Anterior cingulate cortex (tissue), 58 donors: Measurements from ENCODE around the gene RRP8.

ENCODE experiments used
- DNase-seq, 58 donors: peaks; one replicate each; lab custom pipeline; 2025; lab: John Stamatoyannopoulos, UW

RRP8 gene

DNA sequence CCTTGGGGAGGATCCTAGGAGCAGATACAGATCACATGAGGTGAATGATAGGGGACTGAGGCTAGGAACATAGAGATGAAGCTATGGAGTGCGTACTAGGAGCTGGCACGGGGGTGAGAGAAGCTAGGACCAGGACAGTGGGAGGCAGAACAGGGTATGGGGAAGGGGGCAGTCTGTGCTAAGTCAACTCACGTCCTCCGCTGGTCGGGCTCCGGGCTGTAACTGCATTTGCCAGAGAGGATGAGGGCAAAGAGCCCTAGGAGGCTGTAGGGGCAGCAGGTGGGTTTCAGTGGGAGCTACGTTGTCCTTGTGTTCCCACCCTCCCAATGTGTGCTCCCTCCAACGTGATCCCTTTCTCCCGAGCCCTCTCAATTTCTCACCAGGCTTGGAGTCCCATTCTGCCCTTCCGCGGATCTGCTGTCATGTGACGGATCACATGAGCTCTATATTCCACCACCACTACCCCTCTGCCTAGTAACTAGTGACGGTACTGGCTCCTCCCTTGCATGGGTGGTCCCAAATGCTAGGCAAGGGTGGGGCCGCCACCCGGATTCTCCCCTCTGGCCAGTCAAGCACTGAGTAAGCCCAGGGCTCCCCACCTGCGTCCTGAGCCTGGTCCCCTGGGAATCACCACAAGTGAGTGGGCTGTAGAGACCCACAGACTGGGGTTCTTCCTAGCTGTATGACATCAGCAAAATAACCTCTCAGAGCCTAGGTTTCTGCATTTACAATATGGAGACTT is 15.8 kb upstream of the RRP8 start, which contains the start of gene TPP1:
TSS of gene TPP1 (minus strand) at position 419 of the 742 bp plus-strand sequence. CDS start at position 397, 22 bp downstream.
- DNase-seq: peak; percentile 59 to 98 (median 92)

DNA sequence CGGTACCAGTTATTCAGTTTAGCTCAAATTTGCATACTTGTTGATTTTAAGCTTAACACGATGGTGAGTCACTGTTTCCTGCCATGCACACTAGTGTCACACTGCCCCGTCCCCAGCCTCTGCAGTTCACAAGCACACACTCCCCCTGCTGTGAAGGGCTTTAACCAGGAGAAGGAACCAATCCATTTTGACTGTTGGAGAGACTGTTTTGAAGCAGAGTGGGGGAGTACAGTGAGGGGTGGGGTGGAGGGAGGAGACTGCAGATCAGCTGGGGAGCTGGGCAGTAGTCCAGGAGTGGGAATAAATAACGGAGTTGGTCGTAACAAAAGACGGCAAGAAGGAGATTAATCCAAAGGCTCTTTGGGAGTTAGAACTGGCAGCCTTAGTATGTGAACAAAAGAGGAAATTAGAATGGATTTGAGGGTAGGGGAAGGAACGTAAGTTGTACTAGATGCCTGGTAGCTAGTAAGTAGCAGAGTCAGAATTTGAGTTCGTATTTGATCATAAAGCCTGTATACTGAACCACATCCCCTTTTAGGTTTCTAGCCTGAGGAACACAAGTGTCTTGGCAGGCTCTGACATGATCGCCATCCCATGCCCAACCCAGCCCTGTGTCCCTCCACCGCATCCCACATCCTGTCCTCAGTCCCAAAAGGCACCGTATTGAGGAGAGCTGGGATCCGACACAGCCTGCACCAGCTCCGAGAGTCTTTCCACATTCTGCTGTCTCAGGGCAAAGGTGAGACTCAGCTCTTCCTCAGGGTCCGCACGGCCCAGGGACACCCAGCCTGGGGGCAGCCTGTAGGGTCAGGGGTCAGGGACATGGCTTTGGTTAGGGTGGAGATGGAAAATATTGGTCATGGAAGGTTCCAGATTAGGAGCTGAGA is 14.9 kb upstream of the RRP8 start:
- DNase-seq: peak in 54 of 58 donors; percentile 17 to 82 (median 56)

DNA sequence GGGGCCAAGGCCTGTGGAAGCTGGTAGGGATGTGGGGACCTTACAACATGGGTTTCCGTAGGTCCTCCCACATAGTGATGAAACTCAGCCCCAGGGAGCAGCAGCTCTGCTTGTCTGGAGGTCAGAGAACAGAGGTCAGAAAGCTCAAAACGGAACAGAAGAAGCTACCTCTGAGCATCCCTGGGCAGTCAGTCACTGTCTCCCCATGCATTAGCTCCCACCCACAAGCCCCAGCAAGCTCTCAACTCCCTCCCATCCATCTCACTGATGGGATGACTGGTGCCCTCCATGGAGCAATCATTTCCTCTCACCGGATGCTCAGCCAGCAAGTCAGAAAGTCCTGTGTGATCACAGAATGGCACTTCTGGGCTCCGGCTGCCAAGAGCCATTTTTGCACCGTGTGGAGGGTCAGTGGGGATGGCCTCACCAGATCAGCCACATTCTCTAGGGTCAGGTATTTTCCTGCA is 13.9 kb upstream of the RRP8 start:
- no peak for DNase-seq

DNA sequence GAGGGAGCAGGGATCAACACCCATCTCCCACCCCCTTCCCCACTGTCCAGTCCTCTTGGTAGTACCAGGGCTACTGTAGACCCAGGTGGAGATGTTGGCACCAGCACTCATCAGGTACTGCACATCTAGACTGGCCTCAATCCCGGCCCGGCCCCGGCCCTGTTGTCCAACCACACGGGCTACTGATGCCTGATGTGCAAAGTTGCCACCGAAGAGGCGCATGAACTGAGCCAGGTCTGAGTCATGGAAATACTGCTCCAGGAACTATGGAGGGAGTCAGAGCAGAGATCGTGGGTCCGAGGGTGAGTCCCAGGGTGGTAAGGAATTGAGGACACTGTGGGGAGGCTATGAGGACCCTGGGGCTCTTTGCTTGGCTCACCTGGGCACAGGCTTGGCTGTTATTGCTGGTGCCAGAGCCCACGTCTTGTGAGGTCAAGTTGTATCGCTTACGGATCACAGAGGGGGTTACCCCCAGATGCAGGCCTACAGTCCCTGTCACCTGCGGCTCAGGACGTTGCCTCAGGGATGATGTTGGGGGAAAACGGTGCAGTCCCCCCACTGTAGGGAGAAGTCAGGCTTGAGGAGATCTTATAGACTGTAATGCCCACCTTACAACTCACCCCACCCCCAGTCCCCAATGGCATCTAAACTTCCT is 13.3 kb upstream of the RRP8 start:
- DNase-seq: no peak

DNA sequence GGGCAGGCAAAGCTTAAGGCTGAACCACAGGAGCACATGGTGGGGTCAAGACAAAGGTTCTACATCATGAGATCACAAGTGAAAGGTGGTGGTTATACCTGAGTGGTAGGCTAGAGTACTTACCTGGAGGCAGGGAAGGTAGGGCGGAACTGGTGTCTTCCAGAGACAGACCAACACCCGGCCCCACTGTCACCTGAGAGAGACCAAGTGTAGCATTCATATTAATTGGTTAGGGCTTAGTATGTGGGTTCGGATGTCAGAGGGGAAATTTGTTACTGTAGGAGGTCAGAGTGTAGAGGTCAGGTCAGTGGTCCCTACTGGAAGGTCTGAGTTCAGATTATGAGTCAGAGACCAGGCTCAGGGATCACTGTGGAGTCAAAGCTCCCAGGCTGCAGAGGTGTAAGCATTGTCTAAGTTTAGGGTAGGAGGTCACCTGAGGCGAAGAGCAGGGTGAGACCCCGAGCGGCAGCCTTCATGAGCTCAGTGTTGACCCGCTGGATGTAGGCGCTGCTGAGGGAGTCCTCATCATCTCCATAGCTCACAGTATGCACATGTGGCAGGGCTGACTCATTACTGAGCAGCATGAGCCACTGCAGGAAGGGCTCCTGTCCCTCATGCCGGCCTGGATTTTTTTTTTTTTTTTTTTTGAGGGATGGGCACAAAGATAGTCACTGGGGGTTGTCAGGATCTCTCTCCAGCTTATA is 12.6 kb upstream of the RRP8 start:
- DNase-seq: no peak

DNA sequence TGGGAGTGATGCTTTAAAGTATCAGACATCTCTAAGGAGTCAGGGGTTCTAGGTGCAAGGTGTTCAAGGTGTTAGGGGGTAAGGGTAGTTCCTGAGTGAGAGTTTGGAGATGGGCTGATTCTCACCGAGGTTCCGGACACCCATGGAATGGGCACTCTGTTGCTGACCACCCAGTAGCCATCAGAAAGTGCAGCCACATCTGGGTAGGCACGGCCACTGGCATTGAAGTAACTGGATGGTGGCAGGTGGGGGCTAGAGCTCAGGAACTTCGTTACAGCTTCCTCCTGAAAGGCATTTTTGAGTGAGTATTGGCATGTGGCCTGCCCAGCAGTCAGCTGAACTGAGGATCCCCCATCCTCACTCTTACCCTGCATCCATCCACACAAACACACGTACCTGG is 11.6 kb upstream of the RRP8 start:
- no peak for DNase-seq

DNA sequence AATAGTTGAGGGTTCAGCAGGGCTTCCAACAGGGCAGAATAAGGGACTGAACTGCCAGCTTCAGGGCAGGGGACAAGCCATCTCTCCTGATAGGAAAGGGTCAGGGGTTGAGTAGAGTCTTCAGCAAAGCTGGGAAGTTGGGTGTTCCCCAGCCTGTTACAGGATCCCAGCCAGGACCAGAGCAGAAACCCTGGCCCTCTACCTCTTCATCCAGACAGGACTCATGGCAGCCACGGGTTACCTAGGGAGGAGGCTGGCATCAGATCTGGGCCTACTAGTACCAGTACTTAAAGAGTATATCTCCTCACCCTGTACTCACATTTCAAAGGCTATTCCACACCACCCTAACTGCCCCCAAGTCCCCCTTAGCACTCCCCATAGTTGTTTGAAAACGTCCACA is 11.0 kb upstream of the RRP8 start:
- no peak for DNase-seq

DNA sequence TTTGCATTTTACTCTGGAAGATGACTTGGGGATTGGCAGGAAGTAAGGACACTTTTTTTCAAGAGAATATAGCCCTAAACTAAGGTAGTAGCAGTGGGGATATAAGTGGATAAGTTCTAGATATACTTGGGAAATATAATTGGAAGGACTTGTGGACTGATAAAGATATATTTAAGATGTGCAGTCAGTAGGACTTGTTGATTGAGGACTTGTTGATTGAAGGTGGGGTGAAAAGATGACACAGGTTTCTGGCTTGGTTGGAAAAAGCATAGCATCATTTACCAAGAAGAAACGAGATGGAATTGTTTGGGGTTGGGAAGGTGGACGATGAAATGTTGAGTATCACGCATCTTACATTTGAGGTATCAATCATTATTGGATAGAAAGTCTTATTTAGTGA is 10.1 kb upstream of the RRP8 start:
- no peak for DNase-seq

DNA sequence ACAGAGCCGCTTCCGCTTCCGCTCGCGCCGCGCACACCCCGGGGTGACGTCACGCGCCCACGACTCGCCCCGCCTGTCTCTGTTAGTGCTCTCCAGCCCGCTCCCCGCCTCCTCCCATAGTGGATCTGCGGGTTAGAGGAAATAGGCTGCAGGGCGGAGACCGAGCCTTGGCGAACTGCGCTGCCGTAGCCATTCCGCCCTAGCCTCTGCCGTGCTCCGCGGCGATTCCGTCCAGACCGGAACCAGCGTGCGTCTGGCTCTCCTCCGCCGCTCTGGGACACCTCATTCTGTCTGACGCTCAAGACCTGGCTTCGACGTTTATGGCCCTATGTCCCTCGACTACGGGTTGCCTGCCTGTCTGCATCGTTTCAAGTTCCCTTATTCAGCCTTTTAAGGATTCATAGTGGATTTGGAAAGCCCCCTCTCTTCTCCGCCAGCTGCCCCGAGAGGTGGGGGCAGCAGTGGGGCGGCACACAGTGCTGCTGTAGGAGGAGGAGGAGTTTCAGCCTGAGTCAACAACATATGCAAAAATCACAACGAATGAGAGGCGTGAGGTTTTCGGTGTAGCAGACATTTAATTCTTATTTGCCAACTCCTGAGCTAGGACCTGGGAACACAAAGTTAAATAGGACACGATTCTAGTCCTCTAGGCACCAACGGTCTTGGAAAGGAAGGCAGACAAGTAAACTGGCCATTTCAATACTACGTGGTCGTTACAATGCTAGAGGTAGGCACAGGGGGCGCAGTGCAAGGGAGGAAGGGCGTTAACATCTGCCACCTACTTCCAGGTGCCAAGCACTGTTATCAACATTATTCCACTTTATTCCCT is 9.0 kb upstream of the RRP8 start, which contains the start of gene TAF10:
TSS of gene TAF10 (minus strand) at position 4 of the 829 bp plus-strand sequence. CDS start 27 bp downstream, outside the sequence.
- DNase-seq: peak; percentile 53 to 97 (median 92)

DNA sequence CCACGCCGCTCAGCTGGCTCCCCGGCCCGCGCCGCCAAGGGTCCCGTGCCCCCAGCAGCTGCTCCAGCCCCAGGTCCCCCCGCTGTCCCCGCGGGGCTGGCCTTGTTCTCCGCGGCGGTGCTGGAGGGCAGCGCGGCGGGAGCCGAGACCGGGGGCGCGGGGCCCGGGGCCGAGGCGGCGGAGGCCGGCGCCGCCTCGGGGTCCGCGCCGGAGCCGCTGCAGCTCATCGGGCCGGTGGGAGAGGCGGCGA is 8.5 kb upstream of the RRP8 start:
- DNase-seq: peak in 4 of 58 donors; percentile 55 to 67 (median 62)

DNA sequence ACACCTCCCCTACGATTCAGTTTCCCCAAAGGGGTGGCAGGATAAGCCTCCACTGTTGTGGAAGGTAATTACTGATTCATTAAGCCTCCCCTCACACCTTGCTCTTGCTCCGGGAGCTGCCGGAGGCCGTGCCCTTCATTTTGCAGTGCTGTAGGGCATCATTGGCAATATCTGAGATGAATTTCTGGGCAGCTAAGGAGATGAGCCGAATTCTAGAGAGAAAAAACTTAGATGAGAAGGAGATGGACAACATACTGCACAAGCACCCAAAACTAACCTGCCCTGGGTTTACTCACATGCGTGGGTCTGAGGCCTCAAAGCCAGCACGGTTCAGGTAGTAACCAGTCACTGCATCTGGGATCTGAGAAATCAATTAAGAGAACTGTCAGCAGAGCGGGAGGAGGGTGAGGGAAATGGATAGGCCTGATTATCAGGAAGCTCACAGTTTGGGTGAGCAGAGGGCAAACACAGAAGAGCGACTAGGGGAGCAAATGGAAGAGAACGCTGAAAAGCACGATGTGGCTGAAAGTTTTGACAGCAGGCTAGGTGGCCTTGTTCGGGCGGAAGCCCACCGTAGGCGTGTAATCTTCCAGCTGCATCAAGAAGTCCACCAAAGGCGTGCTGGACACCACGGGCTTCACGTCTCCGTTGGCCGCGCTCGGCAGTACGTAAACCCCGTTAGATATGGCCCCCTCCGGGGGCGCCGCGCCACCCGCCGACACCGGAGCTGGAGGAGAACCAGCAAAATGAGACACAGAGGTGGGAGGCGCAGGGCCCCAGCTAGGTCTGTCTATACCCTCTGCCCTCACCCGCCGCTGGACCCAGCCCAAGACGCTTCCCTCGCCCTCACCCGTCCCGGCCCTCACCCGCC is 7.9 kb upstream of the RRP8 start:
- peak in 17 of 58 donors; percentile 12 to 77 (median 55) for DNase-seq

DNA sequence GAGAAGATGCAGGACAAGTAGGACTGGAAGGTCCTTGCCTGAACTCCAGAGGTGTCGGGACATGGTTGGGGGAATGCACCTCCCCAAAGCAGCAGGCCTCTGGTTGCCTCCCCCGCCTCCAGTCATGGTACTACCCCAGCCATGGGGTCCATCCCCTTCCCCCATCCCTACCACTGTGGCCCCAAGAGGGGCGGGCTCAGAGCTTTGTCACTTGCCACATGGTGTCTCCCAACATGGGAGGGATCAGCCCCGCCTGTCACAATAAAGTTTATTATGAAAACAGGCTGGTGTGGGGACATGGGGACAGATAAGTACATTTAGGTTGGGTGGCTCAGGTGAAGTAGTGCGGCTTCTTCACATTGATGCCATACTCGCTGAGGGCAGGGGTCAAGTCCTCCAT is 7.2 kb upstream of the RRP8 start:
- no peak for DNase-seq

DNA sequence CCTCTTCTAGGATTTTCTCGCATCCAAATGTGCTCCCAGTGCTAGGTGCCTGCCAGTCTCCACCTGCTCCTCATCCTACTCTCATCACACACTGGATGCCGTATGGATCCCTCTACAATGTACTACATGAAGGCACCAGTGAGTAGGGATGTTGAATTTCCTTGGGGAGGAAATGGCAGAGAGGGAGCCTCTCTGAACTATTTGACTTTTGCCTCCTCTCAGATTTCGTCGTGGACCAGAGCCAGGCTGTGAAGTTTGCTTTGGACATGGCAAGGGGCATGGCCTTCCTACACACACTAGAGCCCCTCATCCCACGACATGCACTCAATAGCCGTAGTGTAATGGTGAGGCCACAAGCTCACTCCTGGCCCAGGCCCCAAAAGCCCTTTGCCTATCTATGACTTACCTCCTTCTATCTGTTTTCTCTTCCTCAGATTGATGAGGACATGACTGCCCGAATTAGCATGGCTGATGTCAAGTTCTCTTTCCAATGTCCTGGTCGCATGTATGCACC is 6.1 kb upstream of the RRP8 start:
- no peak for DNase-seq

DNA sequence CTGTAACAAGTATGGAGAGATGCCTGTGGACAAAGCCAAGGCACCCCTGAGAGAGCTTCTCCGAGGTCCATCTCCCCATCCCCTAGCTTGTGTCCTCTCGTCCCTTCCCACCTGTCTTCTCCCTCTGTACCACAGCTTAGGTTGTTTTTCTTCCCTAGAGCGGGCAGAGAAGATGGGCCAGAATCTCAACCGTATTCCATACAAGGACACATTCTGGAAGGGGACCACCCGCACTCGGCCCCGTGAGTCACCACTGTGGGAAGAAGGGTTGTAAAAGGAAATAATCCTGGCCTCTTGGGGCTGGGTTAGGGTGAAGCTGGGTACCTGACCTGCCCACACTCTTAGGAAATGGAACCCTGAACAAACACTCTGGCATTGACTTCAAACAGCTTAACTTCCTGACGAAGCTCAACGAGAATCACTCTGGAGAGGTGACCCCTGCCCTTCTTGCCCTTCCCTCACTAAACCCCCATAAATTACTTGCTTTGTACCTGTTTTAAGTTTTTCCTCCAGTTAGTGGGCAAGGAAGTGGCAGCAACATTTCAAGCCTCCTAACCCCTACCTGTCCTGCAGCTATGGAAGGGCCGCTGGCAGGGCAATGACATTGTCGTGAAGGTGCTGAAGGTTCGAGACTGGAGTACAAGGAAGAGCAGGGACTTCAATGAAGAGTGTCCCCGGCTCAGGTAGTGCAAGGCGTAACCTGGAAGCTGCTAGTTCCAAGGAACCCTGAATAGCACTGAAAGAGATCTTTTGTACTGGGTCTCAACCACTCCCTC is 5.5 kb upstream of the RRP8 start:
- no peak for DNase-seq

DNA sequence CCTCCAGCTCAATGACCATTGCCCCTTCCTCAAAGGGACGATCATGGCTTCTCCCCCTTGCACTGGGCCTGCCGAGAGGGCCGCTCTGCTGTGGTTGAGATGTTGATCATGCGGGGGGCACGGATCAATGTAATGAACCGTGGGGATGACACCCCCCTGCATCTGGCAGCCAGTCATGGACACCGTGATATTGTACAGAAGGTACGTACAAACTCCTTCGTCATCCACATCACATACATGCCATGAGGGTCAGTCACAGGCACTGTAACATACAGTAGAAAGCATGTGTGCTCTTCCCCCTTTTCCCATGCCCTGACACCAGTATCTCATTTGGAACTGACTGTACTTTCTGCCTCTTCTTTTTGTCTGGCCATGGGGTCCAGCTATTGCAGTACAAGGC is 4.6 kb upstream of the RRP8 start:
- no peak for DNase-seq

DNA sequence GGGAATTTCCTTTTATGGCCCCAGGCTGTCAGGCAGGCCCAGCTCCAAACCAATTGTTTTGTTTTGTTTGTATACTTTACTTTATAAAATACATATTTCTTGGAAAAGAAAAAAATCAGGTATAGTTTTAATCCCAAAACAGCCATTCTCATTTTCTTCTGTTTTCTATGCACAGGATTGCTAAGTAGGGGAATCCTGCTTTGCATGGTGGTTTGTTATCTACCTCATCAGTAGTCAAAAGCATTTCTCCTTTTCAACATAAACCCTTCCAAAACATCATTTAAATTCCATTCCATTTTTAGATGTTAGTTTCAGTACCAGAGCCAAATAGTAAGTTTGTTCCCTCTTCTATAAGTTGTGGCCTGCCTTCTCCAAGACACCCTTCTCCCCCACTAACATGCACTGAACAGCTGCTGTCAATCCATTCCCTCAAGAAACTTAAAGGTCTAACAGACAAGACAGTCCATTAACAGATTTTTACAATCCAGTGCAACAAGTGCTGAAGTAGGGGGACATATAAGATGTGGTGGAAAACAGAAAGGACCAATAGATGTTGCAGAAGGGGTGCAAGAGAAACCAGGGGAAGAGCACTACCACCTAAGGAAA is 3.9 kb upstream of the RRP8 start:
- no peak for DNase-seq
